Bone marrow (tissue), 2 donors: ENCODE measurements around the gene PCDH1.
"Not testable (repeated sequence)": the region's sequence is repeated elsewhere in the genome, so short reads cannot be mapped to it uniquely, and the experiment has no call there.

Experiments used
- DNase-seq, 2 donors: peaks; one replicate each; lab custom pipeline; 2025; lab: John Stamatoyannopoulos, UW

Gene PCDH1

DNA sequence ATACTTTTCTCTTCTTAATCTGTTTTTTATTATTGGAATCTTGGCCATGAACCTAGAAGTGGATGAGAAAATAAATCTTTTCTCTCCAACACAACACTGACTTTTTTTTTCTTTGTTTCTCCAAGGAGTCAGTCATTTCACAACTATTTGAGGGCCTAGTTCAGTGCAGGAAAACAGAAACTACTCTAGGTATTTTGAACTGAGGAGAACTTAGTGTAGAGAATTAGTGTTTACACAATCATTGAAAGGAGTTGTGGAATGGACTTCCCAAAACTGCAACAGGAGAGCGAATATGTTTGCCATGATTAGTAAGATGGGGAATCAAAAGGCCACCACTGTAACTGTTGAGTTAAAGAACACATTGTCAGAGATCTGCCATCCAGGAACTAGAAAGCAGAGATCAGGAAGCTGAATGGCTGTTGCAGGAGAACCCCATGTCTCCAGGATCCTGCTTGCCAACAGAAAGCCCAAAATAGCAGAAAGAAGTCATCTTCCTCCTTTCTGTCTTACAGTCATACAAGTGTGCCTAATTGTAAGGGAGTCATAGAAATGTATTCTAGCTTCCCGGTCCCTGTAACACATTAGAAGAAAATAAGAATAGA lies 20.3 kb upstream of the PCDH1 start:
- no peak for DNase-seq

DNA sequence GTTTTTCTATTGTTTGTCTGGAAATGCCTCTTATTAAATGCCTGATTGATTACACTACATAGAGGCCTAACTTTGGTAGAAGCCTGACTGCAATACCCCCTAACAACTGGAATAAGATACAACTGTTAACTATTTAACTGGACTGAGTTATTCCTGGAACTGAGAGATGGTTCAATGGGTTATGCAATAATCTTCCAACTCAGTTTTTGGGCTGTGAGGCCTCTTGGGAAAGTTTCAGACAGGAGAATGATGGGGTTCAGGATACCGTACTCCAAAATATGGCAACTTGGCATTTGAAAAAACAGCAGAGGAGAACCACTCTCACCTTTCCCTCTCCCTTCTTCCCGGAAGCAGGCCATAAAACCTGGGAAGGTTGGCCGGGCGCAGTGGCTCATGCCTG lies 19.2 kb upstream of the PCDH1 start:
- no peak for DNase-seq

DNA sequence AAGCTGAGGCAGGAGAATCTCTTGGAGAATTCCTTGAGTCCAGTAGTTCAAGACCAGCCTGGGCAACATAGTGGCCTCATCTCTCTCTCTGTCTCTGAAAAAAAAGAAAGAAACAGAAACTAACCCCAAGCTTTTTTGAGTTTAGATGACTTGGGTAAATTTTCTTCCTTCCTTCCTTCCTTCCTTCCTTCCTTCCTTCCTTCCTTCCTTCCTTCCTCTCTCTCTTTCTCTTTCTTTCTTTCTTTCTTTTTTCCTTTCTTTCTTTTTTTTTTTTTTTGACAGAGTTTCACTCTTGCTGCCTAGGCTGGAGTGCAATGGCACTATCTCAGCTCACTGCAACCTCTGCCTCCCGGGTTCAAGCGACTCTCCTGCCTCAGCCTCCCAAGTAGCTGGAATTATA lies 12.2 kb upstream of the PCDH1 start:
- DNase-seq = not testable (repeated sequence)

DNA sequence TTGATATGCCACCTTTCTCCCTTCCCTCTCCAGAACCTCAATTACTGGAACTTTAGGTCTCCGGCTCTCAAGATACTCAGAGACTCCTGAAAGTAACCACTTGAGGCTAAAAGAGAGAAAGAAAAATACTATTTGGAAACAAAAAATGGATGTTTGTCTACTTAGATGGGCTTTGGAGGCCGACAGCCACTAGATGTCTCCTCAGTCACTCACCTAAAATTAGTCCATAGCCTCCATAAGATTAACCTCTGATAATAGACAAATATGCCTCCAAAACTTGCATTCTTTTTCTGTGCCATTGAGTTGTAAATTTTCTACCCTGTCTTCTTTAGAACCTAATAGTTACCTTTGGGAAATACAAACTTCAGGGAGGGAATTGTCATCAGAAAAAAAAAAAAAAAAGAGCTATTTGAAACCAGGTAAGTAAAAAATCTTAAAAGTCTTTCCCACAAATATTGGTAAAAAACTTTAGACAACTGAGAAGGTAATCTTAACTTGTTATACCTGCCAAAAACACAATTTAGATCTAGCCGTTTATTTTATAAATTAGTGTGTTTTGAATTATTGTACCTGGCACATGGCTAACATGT lies 11.2 kb upstream of the PCDH1 start:
- no peak for DNase-seq

DNA sequence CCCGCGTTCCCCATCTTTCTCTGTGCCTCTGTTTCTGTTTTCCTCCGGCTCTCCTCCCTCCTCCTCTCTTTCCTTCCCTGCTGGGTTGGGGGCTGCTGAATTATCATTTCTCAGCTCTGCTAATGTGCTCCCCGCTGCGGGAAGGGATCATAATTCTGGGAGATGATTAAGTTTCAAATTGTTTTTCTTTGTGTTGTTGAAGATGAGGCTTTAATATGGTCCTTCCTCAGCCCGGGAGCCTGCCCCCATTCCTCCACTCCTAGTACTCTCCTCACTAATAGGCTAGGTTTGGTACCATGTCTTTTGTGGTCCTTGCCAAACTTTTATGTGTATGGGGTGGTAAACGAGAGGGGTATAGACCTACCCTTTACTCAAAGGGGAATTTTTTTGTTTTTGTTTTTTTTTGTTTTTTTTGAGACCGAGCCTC lies 5.7 kb upstream of the PCDH1 start:
- DNase-seq = no peak

DNA sequence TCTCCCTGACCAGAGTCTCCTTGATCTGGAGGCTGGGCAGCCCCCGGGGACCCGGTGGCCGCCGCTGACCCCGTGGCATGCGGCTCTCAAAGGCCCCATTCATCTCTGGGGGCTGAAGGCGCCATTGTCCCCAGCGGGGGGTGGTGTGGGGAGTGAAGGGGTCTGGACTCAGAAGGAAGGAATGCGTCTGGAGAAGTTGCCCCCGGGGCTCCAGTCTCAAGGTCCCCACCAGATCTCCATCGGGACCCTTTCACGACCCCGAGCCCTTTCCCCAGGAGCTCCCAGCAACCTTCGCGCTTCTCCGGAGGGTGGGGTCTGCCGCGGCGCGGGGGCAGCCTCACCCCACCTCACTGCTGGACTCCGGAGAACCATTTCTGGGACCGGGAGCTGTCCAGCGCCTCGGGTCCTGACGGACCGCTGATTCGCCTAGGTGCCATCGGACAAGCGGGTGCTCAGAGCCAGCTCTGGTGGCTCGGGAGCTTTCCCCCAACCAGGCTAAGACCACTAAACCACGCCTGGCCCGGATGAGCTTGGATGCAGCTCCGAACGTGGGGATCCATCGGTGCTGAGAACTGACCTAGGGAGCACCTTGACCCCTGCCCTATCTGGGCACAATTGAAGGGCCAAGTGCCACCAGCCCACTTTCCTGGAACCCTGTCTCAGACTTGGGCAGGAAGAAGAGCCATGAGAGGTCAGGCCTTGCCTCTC lies 5.1 kb upstream of the PCDH1 start:
- DNase-seq = no peak

DNA sequence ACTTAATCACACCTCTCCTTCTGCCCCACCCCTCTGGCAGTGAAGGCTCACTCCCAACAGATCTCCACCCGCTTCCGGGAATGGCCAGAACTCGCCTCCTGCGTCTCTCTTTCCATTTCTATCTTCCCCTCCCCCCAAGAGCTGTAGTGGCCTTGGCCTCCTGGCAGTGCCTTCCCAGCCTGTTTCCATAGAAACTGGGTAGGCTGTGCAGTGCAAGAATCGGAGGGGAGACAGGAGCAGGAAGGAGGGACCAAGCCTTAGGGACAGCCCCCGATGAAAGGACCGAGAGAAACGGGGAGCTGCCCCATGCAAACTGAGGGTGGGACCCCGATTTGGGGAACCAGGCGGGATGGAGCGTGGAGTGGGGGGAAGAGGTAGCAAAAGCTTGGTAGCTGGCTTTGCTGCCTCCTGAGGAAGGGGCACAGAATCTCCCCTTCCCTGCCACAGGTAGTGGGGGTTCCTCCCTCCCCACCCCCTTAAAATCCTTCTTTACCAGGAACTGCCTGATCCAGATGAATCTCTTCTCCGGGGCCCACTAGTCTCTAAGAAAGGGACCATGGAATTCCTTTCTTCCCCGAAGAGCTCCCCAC lies 4.5 kb upstream of the PCDH1 start:
- no peak for DNase-seq

DNA sequence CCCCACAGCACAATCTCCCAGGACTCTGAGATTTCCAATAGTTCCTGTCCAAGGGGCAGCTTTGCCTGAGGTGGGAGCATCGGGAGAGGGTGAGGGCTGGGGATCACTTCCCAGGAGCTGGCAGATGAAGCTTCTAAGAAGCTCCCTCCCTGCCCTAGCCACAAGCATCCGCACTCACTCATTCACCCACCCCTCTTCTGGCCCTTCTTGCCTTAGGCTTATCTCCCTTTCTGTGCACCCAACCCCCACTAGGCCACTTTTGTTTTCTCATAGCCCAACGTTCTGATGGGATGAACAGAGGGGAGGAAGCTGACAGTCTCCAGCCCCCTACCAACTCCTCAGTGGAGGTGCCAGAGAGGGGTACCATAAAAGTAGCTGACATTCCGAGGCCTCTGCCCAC lies 3.7 kb upstream of the PCDH1 start:
- DNase-seq = no peak

DNA sequence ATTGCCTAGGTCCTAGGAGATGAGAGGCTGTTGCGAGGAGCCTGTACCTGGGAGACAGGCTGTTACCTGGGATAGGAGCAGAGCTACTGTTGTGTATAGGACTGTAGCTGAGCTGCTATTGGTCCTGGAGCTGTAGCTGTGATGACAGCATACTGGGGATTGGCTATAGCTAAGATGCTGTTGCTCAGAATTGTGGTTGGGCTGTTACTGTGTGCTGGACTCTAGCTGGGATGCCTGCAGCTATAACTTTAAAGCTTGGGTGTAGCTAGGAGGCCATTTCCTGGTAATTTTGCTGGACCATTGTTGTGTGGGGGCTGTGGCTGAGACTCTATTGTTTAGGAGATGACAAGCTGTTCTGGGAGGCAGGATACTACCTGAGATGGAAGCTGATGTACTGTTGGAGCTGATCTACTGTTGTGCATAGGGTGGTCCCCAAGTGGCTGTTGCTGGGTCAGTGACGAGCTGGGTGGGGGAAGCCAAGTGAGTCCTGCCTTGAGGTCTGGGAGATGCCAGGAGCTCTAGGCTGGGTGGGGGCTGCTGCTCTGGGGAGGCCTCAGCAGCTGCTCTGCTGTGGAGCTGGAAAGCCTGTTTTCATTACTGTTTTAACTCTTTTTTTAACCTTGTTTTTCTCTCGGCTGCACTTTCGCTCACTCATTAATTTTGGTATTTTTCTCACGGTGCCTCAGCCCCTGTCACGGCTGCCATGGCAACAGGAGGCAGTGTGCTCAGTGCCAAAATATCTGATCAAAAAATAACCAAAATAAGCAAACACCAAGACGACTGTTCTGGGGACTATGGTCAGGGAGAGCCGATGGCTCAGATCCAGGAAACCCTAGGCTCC lies 3.0 kb upstream of the PCDH1 start:
- no peak for DNase-seq

DNA sequence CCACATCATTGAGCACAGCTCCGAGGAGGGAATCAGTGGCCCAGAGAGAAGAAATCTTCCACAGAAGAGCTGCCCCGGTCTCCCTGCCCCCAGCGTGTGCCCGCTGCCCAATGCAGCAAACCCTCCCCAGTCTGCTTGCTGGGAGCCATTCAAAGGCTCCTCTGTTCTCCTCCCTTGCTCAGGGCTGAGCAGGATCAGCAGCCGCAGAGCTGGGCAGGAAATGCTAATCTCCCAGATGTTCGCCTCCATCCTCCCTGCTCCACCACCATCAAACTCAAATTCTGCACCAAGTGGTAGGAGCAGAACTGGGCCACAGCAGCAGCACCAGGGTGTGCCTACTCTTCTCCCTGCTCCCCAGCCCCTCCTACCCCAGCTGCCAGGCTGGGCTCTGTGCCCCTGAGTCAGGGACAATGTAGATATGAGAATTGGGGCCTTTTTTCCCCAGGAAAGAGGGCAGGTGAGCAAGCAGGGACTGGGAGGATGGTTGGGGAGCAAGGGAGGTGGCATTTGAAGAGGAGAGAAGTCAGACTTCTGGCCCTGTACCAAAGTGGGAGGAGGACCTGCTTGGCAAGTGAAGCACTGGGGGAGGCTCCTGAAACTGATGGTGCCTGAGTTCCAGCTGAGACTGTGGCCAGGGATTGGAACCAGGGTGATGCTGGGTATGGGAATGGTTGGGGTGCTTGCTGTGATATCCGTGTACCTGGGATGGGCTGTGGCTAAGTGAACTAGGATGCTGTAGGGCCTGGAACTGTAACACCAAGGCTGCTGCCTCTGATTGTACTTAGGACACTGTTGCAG lies 1.9 kb upstream of the PCDH1 start:
- no peak for DNase-seq

DNA sequence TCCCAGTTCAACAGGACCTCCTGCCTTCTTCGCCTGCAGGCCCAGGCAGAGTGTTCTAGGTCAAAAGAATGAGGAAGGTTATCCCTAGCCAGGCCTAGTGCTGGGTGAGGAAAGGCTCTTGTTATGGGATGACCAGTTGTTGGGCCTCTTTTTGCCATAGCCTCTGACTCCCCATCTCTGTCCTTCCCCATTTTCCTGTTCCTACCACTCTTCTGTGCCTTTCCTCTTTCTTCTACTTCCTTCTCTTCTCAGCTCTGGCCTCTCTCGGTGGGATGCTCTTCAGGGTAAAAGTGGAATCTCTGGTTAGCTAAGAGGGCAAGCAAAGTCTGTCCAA lies 1.2 kb upstream of the PCDH1 start:
- DNase-seq = no peak

DNA sequence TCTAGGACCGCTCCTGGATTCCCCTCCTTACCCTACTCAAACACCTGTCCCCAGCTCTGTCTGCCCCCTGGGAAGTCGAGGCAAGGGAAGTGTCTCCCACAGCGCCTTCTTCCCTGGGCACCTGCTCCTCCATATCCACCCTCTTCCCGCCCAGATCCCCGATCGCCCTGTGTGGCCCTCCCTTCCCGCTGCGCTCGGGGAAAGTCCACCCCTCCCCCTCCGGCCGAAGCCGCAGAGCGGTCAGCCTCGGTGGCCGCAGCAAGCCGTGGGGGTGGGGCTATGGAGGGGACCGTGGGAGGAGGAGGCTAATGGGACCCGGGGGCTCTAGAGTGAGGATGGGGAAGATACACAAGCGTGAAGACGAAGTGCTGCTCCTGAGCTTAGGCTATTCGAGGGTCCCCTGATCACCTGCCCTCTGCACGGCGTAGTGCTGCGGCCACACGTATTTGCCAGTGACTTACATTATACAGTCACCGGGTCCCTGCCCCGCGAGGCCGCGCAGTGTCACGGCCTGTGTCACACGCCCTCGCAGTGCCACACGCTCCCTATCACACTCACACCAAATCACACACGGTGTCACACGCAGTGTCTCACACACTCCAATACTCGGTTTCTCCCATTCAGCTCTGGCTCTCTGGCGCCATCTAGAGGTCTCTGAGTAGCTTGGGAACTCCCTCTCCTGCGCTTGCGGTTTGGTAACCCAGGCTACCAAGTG lies 658 bp upstream of the PCDH1 start:
- DNase-seq = peak; percentile 56 to 89

DNA sequence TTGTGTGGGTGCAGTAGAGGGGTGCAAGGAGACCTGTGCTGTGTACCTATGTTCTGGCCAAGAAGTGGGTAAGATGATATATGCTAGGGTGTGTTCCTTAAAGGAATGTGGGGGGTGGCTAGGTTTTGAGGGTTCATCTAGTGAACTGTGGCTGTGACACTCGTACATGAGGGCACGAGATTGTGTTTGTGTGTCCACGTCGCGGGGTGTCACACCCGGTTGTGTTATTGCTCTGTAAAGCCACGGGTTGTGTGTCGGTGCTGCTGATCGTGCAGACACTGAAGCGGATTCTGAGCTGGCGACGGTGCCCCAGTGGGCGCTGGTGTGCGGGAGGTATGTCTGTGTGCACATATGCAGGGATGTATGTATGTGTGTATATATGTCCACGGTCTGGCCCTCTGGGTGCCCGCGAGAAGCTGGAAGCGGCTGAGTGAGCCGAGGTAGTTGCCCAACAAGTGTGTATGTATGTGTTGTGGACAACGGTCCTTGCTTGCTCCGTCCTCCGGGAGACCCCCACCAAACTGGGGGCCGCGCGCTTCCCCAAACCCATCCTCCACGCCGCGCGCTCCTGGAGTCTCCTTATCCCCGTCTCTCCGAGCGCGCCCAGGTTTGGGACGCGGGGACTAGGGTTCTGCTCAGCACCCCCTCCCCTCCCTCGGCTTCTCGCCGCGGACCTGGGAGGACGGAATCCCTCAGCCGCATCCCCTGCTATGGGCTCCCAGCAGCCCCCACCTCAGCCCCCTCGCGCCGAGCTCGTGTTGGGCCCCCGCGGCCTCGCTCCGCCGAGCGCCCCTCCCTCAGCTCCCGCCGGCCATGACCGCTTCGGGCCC lies 639 bp downstream of the PCDH1 start:
- DNase-seq = no peak

DNA sequence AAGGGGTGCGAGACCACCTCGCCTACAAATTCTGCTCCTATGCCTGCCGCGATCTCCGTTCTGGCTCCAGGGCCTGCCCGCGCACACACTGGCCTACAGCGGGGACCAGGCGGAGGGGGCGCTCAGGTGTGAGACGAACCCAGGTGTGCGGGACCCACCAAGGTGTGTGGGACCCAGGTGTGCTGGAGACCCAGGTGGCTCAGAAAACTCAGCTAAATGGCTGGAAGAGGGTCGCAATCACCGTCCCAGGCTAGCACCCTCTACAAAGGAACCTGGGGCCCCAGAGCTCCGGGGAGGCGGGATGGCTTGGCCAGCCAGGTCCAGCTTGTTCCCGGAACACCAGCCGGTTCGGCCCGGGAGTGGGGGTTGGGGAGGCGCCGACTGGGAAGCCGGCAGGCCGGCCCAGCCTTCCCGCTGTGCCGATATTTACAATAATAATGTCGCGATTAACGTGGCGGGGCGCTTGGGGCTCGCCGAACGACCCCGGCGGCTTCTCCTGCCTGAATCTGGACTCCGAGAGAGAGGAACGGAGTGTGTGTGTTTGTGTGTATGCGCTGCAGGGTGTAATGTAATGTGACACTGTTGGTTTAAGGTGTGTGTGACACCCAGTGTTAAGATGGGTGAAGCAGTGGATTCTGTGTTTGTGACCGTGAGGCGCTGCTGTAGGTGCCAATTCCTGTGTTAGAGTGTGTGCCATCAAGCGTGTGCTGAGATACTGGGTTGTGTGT lies 1.4 kb downstream of the PCDH1 start:
- DNase-seq = no peak

DNA sequence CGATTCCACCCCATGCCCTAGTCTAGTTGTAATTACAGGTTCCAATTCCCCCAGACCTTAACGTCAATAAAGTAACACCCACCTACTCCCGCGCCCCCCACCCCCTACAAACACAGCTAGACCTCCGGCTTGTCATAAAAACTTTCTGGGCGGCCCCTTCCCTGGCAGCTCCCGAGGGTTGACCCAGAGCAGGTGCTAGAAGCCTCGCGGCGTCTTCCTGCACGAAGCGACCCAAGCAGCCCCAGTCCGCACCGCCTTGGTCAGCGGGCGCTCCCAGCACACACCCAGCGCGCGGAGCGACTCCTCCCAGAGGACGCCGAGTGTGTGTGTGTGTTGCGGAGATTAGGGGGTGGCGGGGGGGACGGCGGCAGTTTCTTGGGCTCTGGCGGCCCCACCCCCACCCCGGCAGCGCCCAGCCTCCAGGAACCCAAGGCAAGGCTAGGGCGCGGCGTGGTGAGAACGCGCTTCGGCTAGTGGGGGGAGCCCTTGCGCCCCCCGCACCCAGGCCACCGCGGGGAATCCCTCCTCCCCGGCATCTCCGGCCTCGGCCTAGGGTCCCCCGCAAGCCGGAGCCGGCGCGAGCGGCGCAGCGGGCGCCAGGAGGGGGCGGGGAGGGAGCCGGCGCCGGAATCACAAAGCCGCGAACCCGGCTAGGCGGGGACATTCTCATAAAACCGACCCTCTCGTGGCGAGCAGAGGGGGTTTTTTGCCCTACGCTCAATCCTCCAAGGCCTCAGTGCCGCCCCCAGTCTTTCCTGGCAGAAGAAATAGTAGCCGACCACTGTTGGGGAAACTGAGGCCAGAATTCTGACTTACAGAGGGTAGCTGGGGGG lies 2.2 kb downstream of the PCDH1 start:
- DNase-seq = no peak

DNA sequence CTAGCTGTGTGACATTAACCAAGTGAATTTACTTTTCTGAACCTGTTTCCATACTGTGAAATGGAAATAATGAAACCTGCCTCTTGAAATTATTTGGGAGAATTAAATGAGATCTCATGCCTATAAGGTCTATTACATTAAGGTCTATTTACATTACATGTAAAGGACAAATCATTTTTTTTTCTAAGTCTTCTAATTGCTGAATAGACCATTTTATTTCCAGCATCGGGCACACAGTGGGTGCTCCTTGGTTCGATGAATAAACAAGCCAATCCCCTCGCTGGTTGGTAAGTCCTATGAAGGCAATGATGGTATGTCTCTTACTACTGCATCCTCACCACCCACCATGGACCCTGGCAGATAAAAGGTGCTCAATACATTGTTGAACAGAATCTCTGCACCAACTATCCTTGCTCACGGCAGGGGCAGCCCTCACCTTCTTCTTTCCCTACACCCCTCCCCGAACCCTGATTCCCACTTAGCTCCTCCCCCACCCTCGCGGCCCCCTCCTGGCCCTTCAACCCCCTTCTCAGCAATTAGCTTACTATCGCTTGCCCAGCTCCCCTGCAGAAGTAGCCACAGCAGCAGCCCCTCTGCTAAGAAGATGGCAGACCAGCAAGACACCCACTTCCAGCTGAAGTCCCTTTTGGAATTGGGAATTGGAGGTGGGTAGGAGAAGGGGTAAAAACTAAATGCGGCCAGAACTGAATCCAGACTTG lies 3.0 kb downstream of the PCDH1 start:
- no peak for DNase-seq

DNA sequence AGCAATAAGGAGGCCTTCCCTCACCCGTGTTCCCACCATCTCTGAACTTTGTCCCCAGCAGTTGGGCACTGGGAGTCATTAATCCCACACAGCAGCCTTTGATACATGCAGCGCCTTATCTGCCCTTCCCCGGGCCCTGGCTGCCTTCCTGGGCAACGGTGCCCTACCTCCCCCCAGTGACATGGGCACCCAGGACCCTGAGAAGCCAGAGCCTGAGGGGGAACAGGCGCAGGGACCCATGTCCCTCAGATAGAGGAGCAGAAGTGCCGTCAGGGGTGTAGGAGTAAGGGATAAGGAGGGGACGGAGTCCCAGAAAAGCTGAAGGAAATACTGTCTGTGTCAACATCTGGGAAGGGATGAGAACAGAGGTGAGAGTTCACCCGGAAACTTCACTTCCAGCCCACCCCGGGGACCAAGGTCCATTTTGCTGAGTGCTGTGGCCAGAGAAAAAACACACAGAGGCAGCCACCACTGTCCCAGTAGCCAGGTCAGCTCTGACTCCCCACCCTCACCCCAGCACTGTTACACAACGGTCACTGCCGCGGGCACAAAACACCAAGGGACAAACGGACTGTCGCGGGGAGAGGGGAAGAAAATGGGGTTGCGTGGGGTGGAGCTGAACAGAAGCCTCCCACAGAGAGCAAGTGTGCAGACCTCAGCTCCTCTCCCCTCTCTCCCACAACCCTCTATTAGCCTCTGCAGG lies 3.8 kb downstream of the PCDH1 start:
- no peak for DNase-seq
